Naive B cell (primary cell): ENCODE measurements around the gene HPCAL1. TPM values are rescaled to one million over a fixed set of nuclear protein-coding genes. Genes with fewer than 3 reads are reported as not detected.
A peak's percentile ranks its signal among the peaks of the same experiment; 100 is the strongest.

Source experiments
- ATAC-seq, 2 donors: fragments of 150-1000 bp; cut with Tn5 transposase; 2 replicates each; pipeline ENCODE4 v1.10.0; 2021; ENCODE audit warnings: low read depth in 2 of 2, mild to moderate bottlenecking in 2 of 2, moderate library complexity in 2 of 2
- DNase-seq: peaks from one replicate; pipeline ENCODE4 v3.0.0; 2022
- H3K27ac Mint-ChIP-seq, 6 donors: one replicate each; pipeline ENCODE4 v1.8.0; 2020 to 2022; ENCODE audit warnings: mild to moderate bottlenecking in 6 of 6, mixed read lengths in 6 of 6, moderate library complexity in 5 of 6, inconsistent platforms in 2 of 6
- H3K27me3 Mint-ChIP-seq, 3 donors: one replicate each; pipeline ENCODE4 v1.8.0; 2021 to 2022; ENCODE audit warnings: mixed read lengths in 3 of 3, mild to moderate bottlenecking in 1 of 3
- H3K36me3 Mint-ChIP-seq, 2 donors: one replicate each; pipeline ENCODE4 v1.8.0; 2020 to 2022; ENCODE audit warnings: mixed read lengths in 2 of 2, inconsistent platforms in 1 of 2, mild to moderate bottlenecking in 1 of 2
- H3K4me1 Mint-ChIP-seq, 3 donors: one replicate each; pipeline ENCODE4 v1.8.0; 2020 to 2022; ENCODE audit warnings: mixed read lengths in 3 of 3, inconsistent platforms in 1 of 3, mild to moderate bottlenecking in 1 of 3, moderate library complexity in 1 of 3
- H3K4me3 Mint-ChIP-seq, 8 donors: one replicate each; pipeline ENCODE4 v1.8.0; 2020 to 2022; ENCODE audit warnings: mild to moderate bottlenecking in 8 of 8, mixed read lengths in 8 of 8, moderate library complexity in 8 of 8, inconsistent platforms in 2 of 8
- H3K9me3 Mint-ChIP-seq, 7 donors: one replicate each; pipeline ENCODE4 v1.8.0; 2020 to 2022; ENCODE audit warnings: mixed read lengths in 7 of 7, mild to moderate bottlenecking in 5 of 7, inconsistent platforms in 2 of 7, moderate library complexity in 1 of 7
- polyA plus RNA-seq, 6 donors: library from polyadenylated mRNA; unstranded; fragments of 300-500 nt; fragmentation: Illumina TruSeq; gene quantifications; one replicate each; pipeline ENCODE4 v1.2.3, GENCODE V29; 2021; ENCODE audit warnings: low read depth in 6 of 6

HPCAL1 gene
- polyA plus RNA-seq, 6 donors from 2014 or later, result 49.1 to 92.1 (median 66.7) TPM

- no peak overlapping the region for H3K4me3 Mint-ChIP-seq
- no peaks in the 10 kb centered on the region for H3K9me3 Mint-ChIP-seq
- DNase-seq (no peak), ATAC-seq (no peak)
- no peaks in the 10 kb centered on the region for H3K27me3 Mint-ChIP-seq
- peaks cover 33 to 38% (median 35%) of the 10 kb centered on the region in 3 donors for H3K4me1 Mint-ChIP-seq
- H3K36me3 Mint-ChIP-seq, result peaks cover under 1 to 14% of the 10 kb centered on the region in 2 donors
- H3K27ac Mint-ChIP-seq, result peak overlapping the region in 1 of 6 donors; percentile 24
Measured at GRCh38 chr2:10359246-10359645, 56.5 kb downstream of the HPCAL1 start.

DNA sequence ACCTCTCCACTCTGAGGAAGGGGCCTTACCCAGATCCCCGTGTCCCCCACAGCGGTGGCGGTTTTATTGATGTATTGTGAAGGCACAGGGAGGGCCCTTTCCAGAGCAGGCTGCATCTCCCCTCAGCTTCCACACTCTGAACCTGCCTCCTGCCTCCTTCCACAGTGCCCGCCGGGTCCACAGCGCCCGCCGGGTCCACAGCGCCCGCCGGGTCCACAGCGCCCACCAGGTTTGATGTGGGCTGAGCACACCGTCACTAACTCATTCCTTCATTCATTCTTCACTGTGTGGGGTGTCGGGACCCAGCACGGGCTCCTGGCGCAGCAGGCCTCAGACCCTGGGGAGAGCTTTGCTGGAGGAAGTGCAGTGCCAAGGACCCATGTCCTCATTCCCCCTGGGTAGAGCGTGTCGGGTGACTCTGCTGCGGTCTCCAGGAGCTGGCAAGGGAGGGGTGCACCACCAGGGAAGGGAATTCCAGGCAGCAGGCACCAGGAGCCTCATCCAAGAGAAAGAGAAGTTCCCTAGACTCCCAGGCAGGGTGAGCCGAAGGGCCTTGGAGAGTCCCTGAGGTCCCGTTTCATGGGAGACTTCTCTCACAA, 57.1 kb downstream of the HPCAL1 start:
- H3K4me3 Mint-ChIP-seq, result no peak overlapping the region
- DNase-seq (no peak), ATAC-seq (no peak)
- peak overlapping the region in 2 of 6 donors; percentile 2 to 58 for H3K27ac Mint-ChIP-seq
- H3K36me3 Mint-ChIP-seq, result peaks cover 0 to 8% of the 10 kb centered on the region in 2 donors
- no peaks in the 10 kb centered on the region for H3K9me3 Mint-ChIP-seq
- no peaks in the 10 kb centered on the region for H3K27me3 Mint-ChIP-seq
- peaks cover 30 to 36% (median 35%) of the 10 kb centered on the region in 3 donors for H3K4me1 Mint-ChIP-seq

DNA sequence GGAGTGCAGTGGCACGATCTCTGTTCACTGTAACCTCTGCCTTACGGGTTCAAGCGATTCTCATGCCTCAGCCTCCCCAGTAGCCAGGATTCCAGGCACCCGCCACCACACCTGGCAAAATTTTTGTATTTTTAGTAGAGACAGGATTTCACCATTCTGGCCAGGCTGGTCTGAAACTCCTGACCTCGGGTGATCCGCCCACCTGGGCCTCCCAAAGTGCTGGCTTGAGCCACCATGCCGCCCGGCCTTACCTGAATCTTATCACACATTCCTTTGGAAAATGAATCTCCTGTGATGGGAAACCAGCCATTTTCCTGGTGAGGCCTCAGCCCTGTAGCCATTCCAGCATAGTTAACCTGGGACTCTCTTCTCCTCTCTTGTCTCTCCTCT, 57.8 kb downstream of the HPCAL1 start:
- ATAC-seq, result no peak
- DNase-seq, result no peak
- Mint-ChIP-seq H3K9me3 (no peaks in the 10 kb centered on the region), H3K36me3 (peaks cover 0 to 7% of the 10 kb centered on the region in 2 donors), H3K4me1 (peaks cover 31 to 38% (median 35%) of the 10 kb centered on the region in 3 donors), H3K27me3 (no peaks in the 10 kb centered on the region), H3K27ac (peak overlapping the region in 3 of 6 donors; percentile 13 to 83 (median 57)), H3K4me3 (no peak overlapping the region)

DNA sequence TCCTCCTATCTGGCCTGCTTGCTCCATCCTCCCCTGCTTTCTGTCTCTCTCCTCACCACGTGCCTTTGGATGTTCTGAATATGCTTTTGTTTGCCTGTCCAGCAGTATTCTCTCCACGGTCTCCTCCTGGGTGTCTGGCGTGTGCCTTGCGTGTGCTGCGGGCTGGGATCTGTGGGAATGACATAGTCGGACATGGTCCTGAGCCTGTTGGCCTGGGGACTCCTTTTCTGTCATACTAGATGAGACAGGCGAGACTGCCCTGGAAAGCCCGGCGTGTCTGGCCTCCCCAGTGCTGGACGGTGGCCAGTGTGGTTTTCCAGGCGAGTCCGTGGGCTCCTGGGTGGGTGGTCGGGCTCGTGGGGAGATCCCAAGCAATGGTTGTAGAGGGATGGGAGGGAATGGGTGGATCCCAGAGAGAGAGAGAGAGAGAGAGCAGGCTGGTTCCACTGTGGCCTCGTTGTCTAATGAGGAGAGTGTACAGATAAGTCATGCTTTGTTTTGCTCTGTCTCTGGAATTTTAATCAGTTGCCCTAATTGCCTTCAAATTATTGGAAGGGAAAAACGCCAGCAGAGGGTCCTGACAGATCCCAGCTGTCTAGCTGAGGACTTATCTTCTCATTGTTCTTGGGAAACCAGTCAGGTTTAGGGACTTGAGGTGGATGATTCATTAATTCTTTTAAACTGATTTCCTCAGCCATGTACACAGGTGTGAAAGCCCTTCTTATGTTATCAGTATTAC, 58.3 kb downstream of the HPCAL1 start:
- no peaks in the 10 kb centered on the region for H3K9me3 Mint-ChIP-seq
- H3K36me3 Mint-ChIP-seq, result peaks cover 0 to 7% of the 10 kb centered on the region in 2 donors
- peak overlapping the region in 3 of 6 donors; percentile 13 to 83 (median 57) for H3K27ac Mint-ChIP-seq
- no peaks in the 10 kb centered on the region for H3K27me3 Mint-ChIP-seq
- no peak for DNase-seq
- peaks cover 26 to 34% (median 34%) of the 10 kb centered on the region in 3 donors for H3K4me1 Mint-ChIP-seq
- H3K4me3 Mint-ChIP-seq, result no peak overlapping the region
- no peak for ATAC-seq

DNA sequence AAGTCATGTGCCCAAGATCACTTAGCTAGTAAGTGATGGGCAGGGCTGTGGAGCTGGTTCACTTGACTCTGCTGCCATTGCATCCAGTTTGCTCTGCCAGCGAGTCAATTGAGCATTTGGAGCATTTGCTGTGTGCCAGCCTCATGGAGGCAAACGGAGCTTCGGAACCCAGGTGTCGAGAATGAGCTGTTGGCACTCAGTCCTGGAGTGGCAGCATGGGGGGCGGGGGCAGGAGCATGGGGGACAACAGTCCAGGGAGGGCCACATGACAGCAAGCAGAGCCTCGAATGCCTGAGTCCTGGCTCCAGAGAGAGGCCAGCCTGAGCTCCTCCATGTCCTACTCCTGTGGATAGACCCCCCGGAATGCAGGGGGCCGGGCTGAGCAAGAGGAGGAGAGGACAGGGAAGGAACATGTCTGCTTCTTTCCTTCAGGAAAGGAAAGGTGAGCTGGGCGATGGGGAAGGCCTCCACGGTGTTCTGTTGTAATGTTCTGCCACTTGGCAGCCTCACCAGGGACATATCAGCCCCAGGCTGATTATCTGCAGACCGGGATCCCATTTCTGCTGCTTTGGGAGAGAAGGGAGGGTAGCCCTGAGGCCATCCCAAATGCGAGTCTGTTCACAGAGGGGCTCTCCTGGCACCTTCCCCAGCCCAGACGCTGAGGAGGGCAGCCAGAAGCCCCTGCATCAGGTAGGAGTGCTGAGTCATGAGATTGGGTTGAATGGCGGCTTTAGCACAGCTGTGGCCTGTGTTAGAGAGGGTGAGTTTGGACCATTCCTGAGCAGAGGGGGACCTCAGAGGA, 59.6 kb downstream of the HPCAL1 start:
- Mint-ChIP-seq H3K36me3 (peaks cover 0 to 7% of the 10 kb centered on the region in 2 donors), H3K27me3 (no peaks in the 10 kb centered on the region), H3K4me1 (peaks cover 30 to 38% (median 35%) of the 10 kb centered on the region in 3 donors), H3K4me3 (no peak overlapping the region), H3K27ac (peak overlapping the region in 1 of 6 donors; percentile 53), H3K9me3 (no peaks in the 10 kb centered on the region)
- ATAC-seq (no peak), DNase-seq (no peak)

DNA sequence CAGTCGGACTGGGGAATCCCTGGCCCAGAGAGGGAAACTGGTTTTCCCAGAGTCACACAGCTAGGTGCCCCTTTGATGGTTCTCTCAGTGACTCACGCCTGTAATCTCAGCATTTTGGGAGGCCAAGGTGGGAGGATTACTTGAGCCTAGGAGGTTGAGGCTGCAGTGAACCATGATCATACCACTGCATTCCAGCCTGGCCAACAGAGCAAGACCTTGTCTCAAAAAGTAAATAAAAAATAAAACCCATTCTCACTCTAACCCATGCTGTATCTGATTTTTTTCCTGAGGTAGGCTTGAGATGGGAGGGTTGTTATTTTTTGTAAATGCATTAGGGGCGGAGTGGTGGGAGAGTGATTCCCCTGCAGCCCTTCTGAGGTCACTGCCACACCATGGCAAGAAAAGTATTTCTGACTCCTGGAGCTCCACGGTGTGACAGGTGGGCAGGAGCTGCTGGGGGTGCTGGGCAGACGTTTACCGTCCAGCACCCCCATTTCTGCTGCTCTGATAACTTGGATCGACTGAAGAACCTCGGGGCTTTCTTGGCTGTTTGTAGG, 60.3 kb downstream of the HPCAL1 start:
- Mint-ChIP-seq H3K4me3 (no peak overlapping the region), H3K36me3 (peaks cover 0 to 7% of the 10 kb centered on the region in 2 donors), H3K4me1 (peaks cover 34 to 43% (median 36%) of the 10 kb centered on the region in 3 donors), H3K9me3 (no peaks in the 10 kb centered on the region), H3K27ac (peak overlapping the region in 2 of 6 donors; percentile 28 to 54), H3K27me3 (no peaks in the 10 kb centered on the region)
- DNase-seq (no peak), ATAC-seq (no peak)

DNA sequence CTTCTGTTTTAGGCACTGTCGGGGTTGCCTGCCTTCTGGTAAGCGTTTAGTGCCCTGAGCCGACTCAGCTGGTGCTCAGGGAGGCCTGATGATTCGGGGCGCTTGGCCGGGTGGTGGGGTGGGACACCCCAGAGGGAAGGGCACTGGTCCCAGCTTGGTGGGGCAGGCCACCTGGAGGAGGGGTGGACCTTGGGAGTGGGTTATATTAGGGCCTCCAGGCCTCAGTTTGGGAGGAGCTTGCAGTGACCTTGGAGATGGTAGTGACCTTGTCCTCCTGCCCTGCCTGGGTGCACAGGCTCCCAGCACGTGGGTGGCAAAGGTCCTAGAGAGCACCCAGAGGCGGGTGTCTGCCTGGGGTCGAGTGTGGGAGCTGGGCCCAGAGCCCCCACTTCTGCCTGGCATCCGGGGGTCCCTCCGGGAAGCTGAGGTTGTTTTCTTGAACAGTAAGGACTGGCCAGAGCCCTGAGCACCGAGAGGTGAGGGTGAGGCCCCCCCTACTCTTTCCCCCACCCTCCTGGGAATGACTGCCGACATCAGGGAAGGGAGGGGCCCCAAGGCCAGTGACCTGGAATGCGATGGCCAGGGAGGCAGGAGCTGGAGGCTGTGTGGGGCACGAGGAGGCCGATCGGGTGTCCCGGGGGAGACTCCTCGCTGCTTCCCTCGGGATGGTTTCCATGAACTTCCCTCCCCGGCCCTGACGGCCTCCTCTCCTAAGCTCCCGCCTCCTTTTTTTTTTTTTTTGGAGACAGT, 61.3 kb downstream of the HPCAL1 start:
- no peak overlapping the region for H3K4me3 Mint-ChIP-seq
- peaks cover 0 to 7% of the 10 kb centered on the region in 2 donors for H3K36me3 Mint-ChIP-seq
- H3K9me3 Mint-ChIP-seq, result no peaks in the 10 kb centered on the region
- no peak overlapping the region for H3K27ac Mint-ChIP-seq
- peaks cover 32 to 46% (median 36%) of the 10 kb centered on the region in 3 donors for H3K4me1 Mint-ChIP-seq
- DNase-seq (no peak), ATAC-seq (no peak)
- no peaks in the 10 kb centered on the region for H3K27me3 Mint-ChIP-seq

- Mint-ChIP-seq H3K4me1 (peaks cover 33 to 50% (median 49%) of the 10 kb centered on the region in 3 donors), H3K9me3 (no peaks in the 10 kb centered on the region), H3K27ac (no peak overlapping the region)
Measured at GRCh38 chr2:10365412-10365811, 62.7 kb downstream of the HPCAL1 start.

DNA sequence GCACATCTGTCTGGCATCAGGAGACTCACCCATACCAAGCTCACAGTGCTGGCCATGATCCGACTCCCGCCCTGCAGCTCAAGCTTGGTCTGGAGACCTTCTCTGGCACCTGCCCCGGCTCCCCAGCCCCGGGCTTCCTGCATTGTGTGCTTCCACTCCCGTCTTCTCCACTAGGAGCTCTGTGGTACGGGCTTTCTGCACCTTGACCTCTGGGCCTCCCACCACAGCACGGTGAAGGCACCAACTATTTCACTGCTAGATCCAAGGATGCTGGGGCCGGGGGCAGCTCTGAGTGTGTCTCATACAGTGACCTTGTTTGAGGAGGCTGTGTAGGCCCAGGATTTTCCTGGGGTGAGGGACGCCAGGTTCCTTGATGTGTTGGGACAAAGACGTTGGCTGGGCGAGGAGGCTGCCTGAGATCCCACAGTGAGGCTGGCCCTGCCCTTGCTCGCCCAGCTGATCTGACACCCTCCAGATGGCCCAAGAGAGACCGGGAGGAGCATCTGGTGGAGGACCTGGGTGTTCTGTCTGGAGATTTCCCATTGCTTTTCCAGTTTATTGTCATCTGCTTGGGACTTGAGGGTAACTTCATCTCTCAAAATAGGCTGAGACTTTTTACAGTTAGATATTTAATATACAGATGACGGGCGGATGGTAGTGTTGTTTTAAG, 64.0 kb downstream of the HPCAL1 start:
- peak overlapping the region in 4 of 6 donors; percentile 18 to 47 (median 32) for H3K27ac Mint-ChIP-seq
- DNase-seq (no peak), ATAC-seq (no peak)
- H3K9me3 Mint-ChIP-seq, result no peaks in the 10 kb centered on the region
- peaks cover 33 to 55% (median 48%) of the 10 kb centered on the region in 3 donors for H3K4me1 Mint-ChIP-seq
- no peaks in the 10 kb centered on the region for H3K27me3 Mint-ChIP-seq
- H3K4me3 Mint-ChIP-seq, result no peak overlapping the region
- H3K36me3 Mint-ChIP-seq, result no peaks in the 10 kb centered on the region

More at GRCh38 chr2:10365412-10365811, 62.7 kb downstream of the HPCAL1 start:
- H3K4me3 Mint-ChIP-seq, result no peak overlapping the region
- H3K27me3 Mint-ChIP-seq, result no peaks in the 10 kb centered on the region
- ATAC-seq (no peak), DNase-seq (no peak)
- H3K36me3 Mint-ChIP-seq, result no peaks in the 10 kb centered on the region

DNA sequence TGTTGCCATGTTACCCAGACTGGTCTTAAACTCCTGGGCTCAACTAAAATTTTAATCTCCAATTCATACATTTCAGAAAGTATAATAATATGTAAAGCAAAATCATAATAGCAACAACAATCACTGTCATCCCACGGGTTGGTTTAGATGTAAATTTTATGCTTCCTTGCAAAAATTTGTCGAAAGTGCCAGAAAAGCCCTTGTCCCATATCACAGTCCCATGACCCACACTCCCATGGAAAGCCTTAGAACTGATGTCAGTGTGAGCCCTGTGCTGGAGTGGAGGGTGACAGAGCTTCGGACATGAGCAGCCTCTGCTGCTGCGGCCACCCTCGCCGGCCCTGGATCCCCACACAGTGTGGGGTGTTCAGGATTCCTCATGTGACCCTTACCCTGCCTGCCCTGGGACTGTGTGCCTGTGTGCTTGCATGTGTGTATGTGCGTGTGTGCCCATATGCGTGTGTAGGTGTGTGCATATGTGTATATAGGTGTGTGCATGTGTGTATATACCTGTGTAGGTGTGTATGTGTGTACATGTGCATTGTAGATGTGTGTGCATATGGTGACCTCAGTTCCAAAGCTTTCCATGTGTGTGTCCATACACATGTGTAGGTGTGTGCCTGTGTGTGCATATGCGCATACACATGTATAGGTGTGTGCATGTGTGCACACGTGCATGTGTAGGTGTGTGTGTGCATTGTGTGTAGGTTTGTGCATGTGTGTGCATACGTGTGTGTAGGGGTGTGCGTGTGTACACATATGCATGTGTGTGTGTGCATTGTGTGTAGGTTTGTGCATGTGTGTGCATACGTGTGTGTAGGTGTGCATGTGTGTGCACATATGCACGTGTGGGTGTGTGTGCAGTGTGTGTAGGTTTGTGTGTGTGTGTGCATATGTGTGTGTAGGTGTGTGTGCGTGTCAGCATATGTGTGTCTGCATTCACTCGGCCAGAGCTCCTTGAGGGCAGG, 65.1 kb downstream of the HPCAL1 start:
- Mint-ChIP-seq H3K27me3 (no peaks in the 10 kb centered on the region), H3K9me3 (no peaks in the 10 kb centered on the region), H3K4me3 (peak overlapping the region in 1 of 8 donors; percentile 25), H3K4me1 (peaks cover 30 to 57% (median 45%) of the 10 kb centered on the region in 3 donors), H3K27ac (peak overlapping the region in 3 of 6 donors; percentile 24 to 87 (median 28)), H3K36me3 (no peaks in the 10 kb centered on the region)
- ATAC-seq (no peak), DNase-seq (no peak)

GRCh38 chr2:10368491-10369231, 66.0 kb downstream of the HPCAL1 start:
- peaks cover 35 to 66% (median 47%) of the 10 kb centered on the region in 3 donors for H3K4me1 Mint-ChIP-seq
- H3K9me3 Mint-ChIP-seq, result no peaks in the 10 kb centered on the region
- H3K27ac Mint-ChIP-seq, result peak overlapping the region in 1 of 6 donors; percentile 44
- ATAC-seq (no peak), DNase-seq (no peak)
- no peak overlapping the region for H3K4me3 Mint-ChIP-seq
- H3K36me3 Mint-ChIP-seq, result no peaks in the 10 kb centered on the region
- no peaks in the 10 kb centered on the region for H3K27me3 Mint-ChIP-seq
